ENCODE data around the gene DBET. TPM values are rescaled to one million over a fixed set of nuclear protein-coding genes. Genes with fewer than 3 reads are reported as not detected.
"Not testable (repeated sequence)": the region's sequence is repeated elsewhere in the genome, so short reads cannot be mapped to it uniquely, and the experiment has no call there.

Gene DBET
- total RNA-seq (ENCODE audit: low replicate concordance), result not detected in 2 replicates

GRCh38 chr4:190064342-190064741 is at the start of gene DBET:
Gene DBET, plus strand, starts transcription at chr4:190064502.
- not testable (repeated sequence) for H2AFZ ChIP-seq (replicated peaks); H3K27me3 ChIP-seq; H3K36me3 Mint-ChIP-seq; DNase-seq (ENCODE audit: low spot score); H3K4me1 ChIP-seq; H3K27ac Mint-ChIP-seq; H3K9ac ChIP-seq; H3K9me3 Mint-ChIP-seq; H3K4me2 ChIP-seq; H3K36me3 ChIP-seq; H3K4me3 Mint-ChIP-seq; H3K4me1 Mint-ChIP-seq; H3F3A ChIP-seq (ENCODE audit: low read depth); H3K4me3 ChIP-seq; H3K27ac ChIP-seq; H4K20me1 ChIP-seq (ENCODE audit: low read depth); H3K79me2 ChIP-seq (ENCODE audit: low read depth); H3K27me3 Mint-ChIP-seq (ENCODE audit: insufficient read depth, low read depth); H3K9me3 ChIP-seq (ENCODE audit: low read depth)

- Mint-ChIP-seq H3K27me3 (ENCODE audit: insufficient read depth, low read depth) (peaks cover 7% of the 10 kb centered on the region), H3K27ac (no peak overlapping the region), H3K4me3 (no peak overlapping the region), H3K9me3 (peaks cover 50% of the 10 kb centered on the region), H3K36me3 (no peaks in the 10 kb centered on the region), H3K4me1 (no peaks in the 10 kb centered on the region)
- Histone ChIP-seq H3K79me2 (ENCODE audit: low read depth) (no peaks in the 10 kb centered on the region), H3K9me3 (ENCODE audit: low read depth) (no peaks in the 10 kb centered on the region), H3K4me2 (peak overlapping the region; percentile 67), H3K27me3 (peaks cover 75% of the 10 kb centered on the region), H3K27ac (no peak overlapping the region), H3K4me1 (no peaks in the 10 kb centered on the region), H3K9ac (no peak overlapping the region), H3F3A (ENCODE audit: low read depth) (no peaks in the 10 kb centered on the region), H2AFZ (replicated peaks) (peak overlapping the region; percentile 79), H4K20me1 (ENCODE audit: low read depth) (no peaks in the 10 kb centered on the region), H3K36me3 (no peaks in the 10 kb centered on the region), H3K4me3 (peak overlapping the region; percentile 38)
- DNase-seq (ENCODE audit: low spot score), result peak; percentile 48
- TF ChIP-seq EZH2phosphoT487 (IDR thresholded peaks at IDR 0.05) (no peak), EZH2 (IDR thresholded peaks at IDR 0.05) (peak; percentile 69)
- TF ChIP-seq, protein P1, sequence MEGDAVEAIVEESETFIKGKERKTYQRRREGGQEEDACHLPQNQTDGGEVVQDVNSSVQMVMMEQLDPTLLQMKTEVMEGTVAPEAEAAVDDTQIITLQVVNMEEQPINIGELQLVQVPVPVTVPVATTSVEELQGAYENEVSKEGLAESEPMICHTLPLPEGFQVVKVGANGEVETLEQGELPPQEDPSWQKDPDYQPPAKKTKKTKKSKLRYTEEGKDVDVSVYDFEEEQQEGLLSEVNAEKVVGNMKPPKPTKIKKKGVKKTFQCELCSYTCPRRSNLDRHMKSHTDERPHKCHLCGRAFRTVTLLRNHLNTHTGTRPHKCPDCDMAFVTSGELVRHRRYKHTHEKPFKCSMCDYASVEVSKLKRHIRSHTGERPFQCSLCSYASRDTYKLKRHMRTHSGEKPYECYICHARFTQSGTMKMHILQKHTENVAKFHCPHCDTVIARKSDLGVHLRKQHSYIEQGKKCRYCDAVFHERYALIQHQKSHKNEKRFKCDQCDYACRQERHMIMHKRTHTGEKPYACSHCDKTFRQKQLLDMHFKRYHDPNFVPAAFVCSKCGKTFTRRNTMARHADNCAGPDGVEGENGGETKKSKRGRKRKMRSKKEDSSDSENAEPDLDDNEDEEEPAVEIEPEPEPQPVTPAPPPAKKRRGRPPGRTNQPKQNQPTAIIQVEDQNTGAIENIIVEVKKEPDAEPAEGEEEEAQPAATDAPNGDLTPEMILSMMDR (IDR thresholded peaks at IDR 0.05), result no peak
Observed at GRCh38 chr4:190014771-190015537, 49.3 kb upstream of the DBET start.

DNA sequence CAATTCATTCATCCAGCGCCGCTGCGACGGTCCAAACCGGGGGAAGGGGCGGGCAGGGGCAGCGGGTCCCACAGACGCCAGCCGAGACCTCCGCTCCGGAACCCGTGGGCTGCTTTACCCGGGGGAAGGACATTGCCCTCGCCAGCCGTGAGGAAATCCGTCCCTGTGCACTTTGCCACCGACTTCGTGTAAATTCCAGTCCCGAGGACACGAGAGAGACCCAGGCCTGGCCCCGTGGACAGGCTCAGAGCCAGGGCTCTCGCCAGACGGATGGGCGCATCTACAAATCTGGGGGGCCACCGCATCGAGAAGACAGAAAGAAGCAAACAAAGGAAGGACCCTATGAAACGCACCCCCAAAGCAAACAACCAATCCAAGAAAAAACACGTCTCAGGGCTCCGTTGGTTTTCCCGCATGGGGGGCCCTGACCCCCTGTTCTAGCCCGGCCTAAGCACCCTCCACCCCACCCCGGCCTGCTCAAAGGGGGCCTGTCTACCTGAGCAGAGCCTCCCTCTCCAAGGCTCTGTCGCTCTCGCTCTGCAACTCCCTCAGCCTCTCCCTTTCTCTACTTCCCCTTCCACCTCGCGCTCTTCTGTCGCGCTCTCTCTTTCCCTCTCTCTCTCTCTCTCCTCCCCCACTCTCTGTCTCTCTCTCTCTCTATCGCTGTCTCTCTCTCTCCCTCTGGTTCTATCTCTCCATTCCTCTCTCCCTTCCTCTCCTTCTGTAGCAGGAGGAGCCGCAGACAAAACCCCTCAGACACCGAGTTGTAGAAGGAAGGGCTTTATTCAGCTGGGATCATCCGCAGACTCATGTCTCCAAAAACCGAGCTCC is 48.5 kb upstream of the DBET start:
- TF ChIP-seq, protein P1 (IDR thresholded peaks at IDR 0.05), result no peak
- TF ChIP-seq EZH2phosphoT487 (IDR thresholded peaks at IDR 0.05) (peak; percentile 68), EZH2 (IDR thresholded peaks at IDR 0.05) (peak; percentile 48)
- Mint-ChIP-seq H3K27ac (no peak overlapping the region), H3K36me3 (no peaks in the 10 kb centered on the region), H3K9me3 (peaks cover 58% of the 10 kb centered on the region), H3K4me3 (no peak overlapping the region), H3K27me3 (ENCODE audit: insufficient read depth, low read depth) (peaks cover 9% of the 10 kb centered on the region), H3K4me1 (no peaks in the 10 kb centered on the region)
- no peak overlapping the region for H2AFZ ChIP-seq (replicated peaks)
- no peaks in the 10 kb centered on the region for H3F3A ChIP-seq (ENCODE audit: low read depth)
- DNase-seq (ENCODE audit: low spot score), result peak; percentile 12
- H3K27ac ChIP-seq, result no peak overlapping the region
- H3K4me3 ChIP-seq, result peak overlapping the region; percentile 38
- H3K9ac ChIP-seq, result no peak overlapping the region
- peaks cover 83% of the 10 kb centered on the region for H3K27me3 ChIP-seq
- H3K36me3 ChIP-seq, result no peaks in the 10 kb centered on the region
- H3K4me1 ChIP-seq, result no peaks in the 10 kb centered on the region
- H4K20me1 ChIP-seq (ENCODE audit: low read depth), result no peaks in the 10 kb centered on the region
- peak overlapping the region; percentile 67 for H3K4me2 ChIP-seq
- H3K79me2 ChIP-seq (ENCODE audit: low read depth), result no peaks in the 10 kb centered on the region
- no peaks in the 10 kb centered on the region for H3K9me3 ChIP-seq (ENCODE audit: low read depth)

Data from neural progenitor cell (in vitro differentiated cells).